Heart left ventricle (tissue), 13 donors: ENCODE measurements around the gene PAXX.

Source experiments
- POLR2A ChIP-seq, 2 donors: fragments of 450-650 bp; IDR thresholded peaks; one replicate each; pipeline ENCODE4 v1.6.1; 2017; ENCODE audit warnings: antibody characterized with exemption in 2 of 2, mild to moderate bottlenecking in 2 of 2, moderate library complexity in 2 of 2
- TF ChIP-seq, protein P1 (sequence below), 12 donors: fragments of 200-600 bp; sonication (generic) in 4 of 12; IDR thresholded peaks; one replicate each; pipeline versions ENCODE4 v1.5.0 to v1.8.0; 2018 to 2022; ENCODE audit warnings: antibody characterized with exemption in 12 of 12, mild to moderate bottlenecking in 5 of 12
- donor health status: ischemic (EF 13 %, LVEDD 7.1; RV severe dilation, severe dysfunction).
- donor health status: DM: no; HTN: yes; CAD: no.
- donor health status: DM: no; HTN: no; CAD: no.
- donor health status: ischemic (EF 25% LVEDD 6.9; RV normal size, moderate dysfunction).
- donor health status: ischemic (EF 25% LVEDD 5.7; RV mildly dilated, moderate dysfunction).
- donor health status: ischemic (EF 35%, LVEDD 5.7; RV mildly dilated, moderate dysfunction).
- donor health status: nonischemic (EF 11% LVEDD 7.7; RV severe dilation, severe dysfunction).
- donor health status: DM: yes; HTN: yes; CAD: no.
- donor health status: PGD.
- donor health status: ischemic (EF 29% LVEDD 5.4; RV normal size, mild dysfunction).
- donor health status: nonischemic (EF 23%, LVEDD 6.1; RV moderate dilation, normal function).

DNA sequence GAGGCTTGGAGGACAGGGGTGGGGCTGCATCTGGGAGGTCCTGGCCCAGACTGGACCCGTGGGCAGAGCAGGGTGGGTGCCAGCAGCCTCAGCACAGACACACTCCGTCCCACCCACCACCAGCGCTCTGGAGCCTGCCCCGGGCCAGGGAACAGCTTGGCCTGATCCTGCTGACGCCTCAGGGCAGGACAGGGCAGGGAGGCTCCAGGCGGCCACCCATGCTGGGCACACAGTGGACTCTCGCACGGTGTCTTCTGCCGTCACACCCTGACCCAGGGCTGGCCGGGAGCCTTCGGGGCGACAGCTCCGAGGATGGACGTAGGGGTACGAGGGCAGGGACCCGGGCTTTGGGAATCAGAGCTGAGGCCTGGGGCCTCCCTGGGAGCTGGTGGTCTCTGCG, 23.1 kb upstream of the PAXX start:
- TF ChIP-seq, protein P1, sequence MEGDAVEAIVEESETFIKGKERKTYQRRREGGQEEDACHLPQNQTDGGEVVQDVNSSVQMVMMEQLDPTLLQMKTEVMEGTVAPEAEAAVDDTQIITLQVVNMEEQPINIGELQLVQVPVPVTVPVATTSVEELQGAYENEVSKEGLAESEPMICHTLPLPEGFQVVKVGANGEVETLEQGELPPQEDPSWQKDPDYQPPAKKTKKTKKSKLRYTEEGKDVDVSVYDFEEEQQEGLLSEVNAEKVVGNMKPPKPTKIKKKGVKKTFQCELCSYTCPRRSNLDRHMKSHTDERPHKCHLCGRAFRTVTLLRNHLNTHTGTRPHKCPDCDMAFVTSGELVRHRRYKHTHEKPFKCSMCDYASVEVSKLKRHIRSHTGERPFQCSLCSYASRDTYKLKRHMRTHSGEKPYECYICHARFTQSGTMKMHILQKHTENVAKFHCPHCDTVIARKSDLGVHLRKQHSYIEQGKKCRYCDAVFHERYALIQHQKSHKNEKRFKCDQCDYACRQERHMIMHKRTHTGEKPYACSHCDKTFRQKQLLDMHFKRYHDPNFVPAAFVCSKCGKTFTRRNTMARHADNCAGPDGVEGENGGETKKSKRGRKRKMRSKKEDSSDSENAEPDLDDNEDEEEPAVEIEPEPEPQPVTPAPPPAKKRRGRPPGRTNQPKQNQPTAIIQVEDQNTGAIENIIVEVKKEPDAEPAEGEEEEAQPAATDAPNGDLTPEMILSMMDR (IDR thresholded peaks at IDR 0.05): no peak
- TF ChIP-seq POLR2A (IDR thresholded peaks at IDR 0.05): no peak
